Esophagus (tissue), 2 donors: ENCODE measurements around the gene VAV2. TPM values are rescaled to one million over a fixed set of nuclear protein-coding genes. Genes with fewer than 3 reads are reported as not detected.

ENCODE experiments used
- H3K27ac ChIP-seq, 2 donors: one replicate each; pipeline ENCODE4 v1.5.1; 2013; ENCODE audit warnings: low read depth in 2 of 2, mild to moderate bottlenecking in 2 of 2, inconsistent platforms in 1 of 2, low read length in 1 of 2, moderate library complexity in 1 of 2
- H3K27me3 ChIP-seq, 2 donors: one replicate each; pipeline ENCODE4 v1.6.1; 2013; ENCODE audit warnings: low read length in 2 of 2, control low read depth in 1 of 2, mild to moderate bottlenecking in 1 of 2; ENCODE audit not compliant: insufficient read depth in 2 of 2, control insufficient read depth in 1 of 2
- H3K36me3 ChIP-seq, 2 donors: one replicate each; pipeline ENCODE4 v1.6.1; 2013; ENCODE audit warnings: low read length in 1 of 2; ENCODE audit not compliant: control insufficient read depth in 2 of 2, insufficient read depth in 2 of 2
- H3K4me1 ChIP-seq, 2 donors: one replicate each; pipeline ENCODE4 v1.6.1; 2013; ENCODE audit warnings: low read length in 1 of 2; ENCODE audit not compliant: control insufficient read depth in 2 of 2, insufficient read depth in 2 of 2
- H3K4me3 ChIP-seq, 2 donors: one replicate each; pipeline ENCODE4 v1.5.1; 2013; ENCODE audit warnings: low read length in 2 of 2, mild to moderate bottlenecking in 2 of 2, low read depth in 1 of 2, moderate library complexity in 1 of 2
- H3K9me3 ChIP-seq, 2 donors: one replicate each; pipeline ENCODE4 v1.6.1; 2013; ENCODE audit warnings: mild to moderate bottlenecking in 2 of 2, low read depth in 1 of 2, low read length in 1 of 2, moderate library complexity in 1 of 2; ENCODE audit not compliant: control insufficient read depth in 2 of 2, insufficient read depth in 1 of 2
- WGBS, 2 donors: extraction: QIAGEN DNeasy Blood & Tissue Kit; methylation state at CpG; one replicate each; pipeline ENCODE4 v1.1.7; 2013; 5-methylcytosine and 5-hydroxymethylcytosine counted together
- polyA plus RNA-seq, 2 donors: library from polyadenylated mRNA; stranded (reverse); fragments of 200-250 nt; gene quantifications; one replicate each; pipeline ENCODE4 v1.2.3, GENCODE V29; 2013
- donor health status: healthy with polysubstance abuse.
- donor health status: Bipolar disorder and iron deficiency.

VAV2 gene
- polyA plus RNA-seq, 2 donors: 4.8 to 5.0 TPM

- H3K4me1 ChIP-seq: no peaks in the 10 kb centered on the region
- WGBS, 2 donors: 87 to 91% methylated on average over 15 of the region's 15 CpGs
- H3K4me3 ChIP-seq: no peak overlapping the region
- peaks cover 0 to 15% of the 10 kb centered on the region in 2 donors for H3K36me3 ChIP-seq
- no peak overlapping the region for H3K27ac ChIP-seq
- no peaks in the 10 kb centered on the region for H3K9me3 ChIP-seq
- H3K27me3 ChIP-seq: no peaks in the 10 kb centered on the region
Measured at GRCh38 chr9:133780962-133781827, 210.9 kb downstream of the VAV2 start.

GRCh38 chr9:133780404-133780945 lies 211.6 kb downstream of the VAV2 start:
- 89 to 94% methylated on average over 15 of the region's 15 CpGs for WGBS, 2 donors
- Histone ChIP-seq H3K4me1 (no peaks in the 10 kb centered on the region), H3K27me3 (no peaks in the 10 kb centered on the region)

GRCh38 chr9:133779516-133780403 lies 212.4 kb downstream of the VAV2 start:
- peaks cover 6 to 20% of the 10 kb centered on the region in 2 donors for H3K36me3 ChIP-seq
- peaks cover 0 to 3% of the 10 kb centered on the region in 2 donors for H3K9me3 ChIP-seq
- H3K27me3 ChIP-seq: no peaks in the 10 kb centered on the region
- 92% methylated on average over 19 of the region's 19 CpGs for WGBS, 2 donors
- no peak overlapping the region for H3K27ac ChIP-seq
- H3K4me3 ChIP-seq: no peak overlapping the region
- no peaks in the 10 kb centered on the region for H3K4me1 ChIP-seq

More at GRCh38 chr9:133780404-133780945, 211.6 kb downstream of the VAV2 start:
- Histone ChIP-seq H3K4me3 (no peak overlapping the region), H3K9me3 (no peaks in the 10 kb centered on the region), H3K36me3 (peaks cover 4 to 15% of the 10 kb centered on the region in 2 donors), H3K27ac (no peak overlapping the region)

- WGBS, 2 donors: 85 to 92% methylated on average over 8 of the region's 8 CpGs
- H3K36me3 ChIP-seq: peaks cover 7 to 27% of the 10 kb centered on the region in 2 donors
Measured at GRCh38 chr9:133779081-133779480, 213.0 kb downstream of the VAV2 start.

GRCh38 chr9:133778336-133779013 lies 213.6 kb downstream of the VAV2 start:
- Histone ChIP-seq H3K9me3 (peaks cover 0 to 14% of the 10 kb centered on the region in 2 donors), H3K4me1 (no peaks in the 10 kb centered on the region), H3K27ac (no peak overlapping the region), H3K4me3 (no peak overlapping the region), H3K36me3 (peaks cover 7 to 26% of the 10 kb centered on the region in 2 donors), H3K27me3 (no peaks in the 10 kb centered on the region)
- WGBS, 2 donors: 92 to 93% methylated on average over 20 of the region's 20 CpGs

More at GRCh38 chr9:133779081-133779480, 213.0 kb downstream of the VAV2 start:
- Histone ChIP-seq H3K4me3 (no peak overlapping the region), H3K27me3 (no peaks in the 10 kb centered on the region), H3K9me3 (peaks cover 0 to 10% of the 10 kb centered on the region in 2 donors), H3K4me1 (no peaks in the 10 kb centered on the region), H3K27ac (no peak overlapping the region)

- Histone ChIP-seq H3K4me1 (no peaks in the 10 kb centered on the region), H3K4me3 (no peak overlapping the region), H3K27ac (no peak overlapping the region), H3K27me3 (no peaks in the 10 kb centered on the region), H3K9me3 (peaks cover 0 to 14% of the 10 kb centered on the region in 2 donors), H3K36me3 (peaks cover 7 to 26% of the 10 kb centered on the region in 2 donors)
- 91 to 96% methylated on average over 14 of the region's 14 CpGs for WGBS, 2 donors
Measured at GRCh38 chr9:133777871-133778270, 214.3 kb downstream of the VAV2 start.

- Histone ChIP-seq H3K27me3 (no peaks in the 10 kb centered on the region), H3K27ac (no peak overlapping the region), H3K36me3 (peaks cover 7 to 26% of the 10 kb centered on the region in 2 donors), H3K9me3 (peaks cover 0 to 14% of the 10 kb centered on the region in 2 donors), H3K4me3 (no peak overlapping the region), H3K4me1 (no peaks in the 10 kb centered on the region)
- 79 to 83% methylated on average over 15 of the region's 15 CpGs for WGBS, 2 donors
Measured at GRCh38 chr9:133777068-133777791, 214.9 kb downstream of the VAV2 start.

GRCh38 chr9:133775951-133776905 lies 215.9 kb downstream of the VAV2 start:
- H3K36me3 ChIP-seq: peaks cover 7 to 29% of the 10 kb centered on the region in 2 donors
- 94 to 96% methylated on average over 27 of the region's 27 CpGs for WGBS, 2 donors
- H3K27me3 ChIP-seq: no peaks in the 10 kb centered on the region
- H3K4me1 ChIP-seq: no peaks in the 10 kb centered on the region
- no peak overlapping the region for H3K4me3 ChIP-seq
- H3K9me3 ChIP-seq: peaks cover 0 to 14% of the 10 kb centered on the region in 2 donors
- H3K27ac ChIP-seq: no peak overlapping the region
